Epithelial cell of esophagus (primary cell): ENCODE measurements around the gene BPIFB6.

Experiments
- DNase-seq: peaks from one replicate; pipeline ENCODE4 v3.0.0; 2010; ENCODE audit warnings: low read depth
- H3K4me3 ChIP-seq: 2 replicates; pipeline ENCODE4 v1.5.1; 2011; ENCODE audit warnings: mild to moderate bottlenecking, low read length, control low read depth
- TF ChIP-seq, protein P1 (sequence below): IDR thresholded peaks from 2 replicates; pipeline ENCODE4 v1.5.1; 2011; ENCODE audit warnings: low read depth, mild to moderate bottlenecking, low read length, control low read depth, inconsistent platforms; ENCODE audit not compliant: insufficient read depth; ENCODE audit errors: missing control alignments

The BPIFB6 gene

DNA sequence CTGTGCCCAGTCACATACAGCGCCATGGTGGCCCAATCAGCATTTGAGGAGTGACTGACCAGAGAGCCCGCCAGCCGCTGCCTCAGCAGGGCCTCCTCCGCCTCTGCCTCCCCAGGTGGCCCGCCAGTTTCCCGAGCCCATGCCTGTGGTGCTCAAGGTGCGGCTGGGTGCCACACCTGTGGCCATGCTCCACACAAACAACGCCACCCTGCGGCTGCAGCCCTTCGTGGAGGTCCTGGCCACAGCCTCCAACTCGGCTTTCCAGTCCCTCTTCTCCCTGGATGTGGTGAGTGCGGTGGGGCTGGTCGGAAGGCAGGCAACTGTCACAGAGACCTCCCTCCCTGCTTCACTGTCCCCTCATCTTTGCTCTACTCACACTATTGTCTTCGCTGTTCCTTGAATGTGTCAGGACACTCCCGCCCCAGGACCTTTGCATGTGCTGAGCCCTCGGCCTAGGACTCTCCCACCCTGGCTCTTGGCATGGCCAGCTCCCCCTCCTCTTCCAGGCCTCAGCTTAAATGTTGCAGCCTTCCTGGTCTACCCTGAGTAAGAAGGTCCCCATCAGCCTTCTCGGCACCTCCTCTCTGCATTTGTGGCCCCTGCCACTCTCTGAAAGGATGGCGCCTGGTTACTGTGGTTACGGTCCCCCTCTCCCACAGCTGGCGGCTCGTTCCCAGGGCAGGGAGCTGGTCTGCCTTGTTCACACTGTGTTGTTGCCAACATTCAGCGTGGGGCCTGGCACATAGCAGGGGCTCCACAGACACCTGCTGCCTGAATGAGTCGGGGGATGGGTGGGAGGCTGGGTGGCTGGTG is 11.8 kb upstream of the BPIFB6 start:
- H3K4me3 ChIP-seq = no peak overlapping the region
- no peak for DNase-seq
- TF ChIP-seq, protein P1, sequence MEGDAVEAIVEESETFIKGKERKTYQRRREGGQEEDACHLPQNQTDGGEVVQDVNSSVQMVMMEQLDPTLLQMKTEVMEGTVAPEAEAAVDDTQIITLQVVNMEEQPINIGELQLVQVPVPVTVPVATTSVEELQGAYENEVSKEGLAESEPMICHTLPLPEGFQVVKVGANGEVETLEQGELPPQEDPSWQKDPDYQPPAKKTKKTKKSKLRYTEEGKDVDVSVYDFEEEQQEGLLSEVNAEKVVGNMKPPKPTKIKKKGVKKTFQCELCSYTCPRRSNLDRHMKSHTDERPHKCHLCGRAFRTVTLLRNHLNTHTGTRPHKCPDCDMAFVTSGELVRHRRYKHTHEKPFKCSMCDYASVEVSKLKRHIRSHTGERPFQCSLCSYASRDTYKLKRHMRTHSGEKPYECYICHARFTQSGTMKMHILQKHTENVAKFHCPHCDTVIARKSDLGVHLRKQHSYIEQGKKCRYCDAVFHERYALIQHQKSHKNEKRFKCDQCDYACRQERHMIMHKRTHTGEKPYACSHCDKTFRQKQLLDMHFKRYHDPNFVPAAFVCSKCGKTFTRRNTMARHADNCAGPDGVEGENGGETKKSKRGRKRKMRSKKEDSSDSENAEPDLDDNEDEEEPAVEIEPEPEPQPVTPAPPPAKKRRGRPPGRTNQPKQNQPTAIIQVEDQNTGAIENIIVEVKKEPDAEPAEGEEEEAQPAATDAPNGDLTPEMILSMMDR = no peak

GRCh38 chr20:33020278-33021161 is 10.9 kb upstream of the BPIFB6 start:
- no peak overlapping the region for H3K4me3 ChIP-seq
- no peak for DNase-seq
- TF ChIP-seq, protein P1 = no peak

GRCh38 chr20:33021879-33022278 is 9.6 kb upstream of the BPIFB6 start:
- DNase-seq = no peak
- TF ChIP-seq, protein P1 = no peak
- no peak overlapping the region for H3K4me3 ChIP-seq

DNA sequence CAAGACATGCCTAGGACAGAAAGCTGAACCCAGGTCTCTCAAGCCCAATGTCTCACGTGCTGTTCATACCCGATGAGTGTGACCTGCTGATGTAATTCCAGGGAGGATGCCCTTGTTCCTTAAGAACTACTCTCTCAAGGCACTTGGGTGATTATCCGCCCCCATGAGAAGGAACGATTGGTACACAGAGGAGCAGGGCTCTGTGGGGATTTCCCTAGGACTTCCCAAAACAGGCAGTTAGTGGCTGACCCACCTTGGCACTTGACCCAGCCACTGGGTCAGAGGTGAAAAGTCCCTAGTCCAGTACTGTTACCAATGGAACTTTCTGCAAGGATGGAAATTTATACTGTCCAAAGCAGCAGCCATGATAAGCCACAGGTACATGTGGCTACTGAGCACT is 9.2 kb upstream of the BPIFB6 start:
- no peak for DNase-seq
- H3K4me3 ChIP-seq = no peak overlapping the region
- TF ChIP-seq, protein P1 = no peak

GRCh38 chr20:33022694-33023438 is 8.6 kb upstream of the BPIFB6 start:
- H3K4me3 ChIP-seq = no peak overlapping the region
- DNase-seq = no peak
- TF ChIP-seq, protein P1 = no peak

DNA sequence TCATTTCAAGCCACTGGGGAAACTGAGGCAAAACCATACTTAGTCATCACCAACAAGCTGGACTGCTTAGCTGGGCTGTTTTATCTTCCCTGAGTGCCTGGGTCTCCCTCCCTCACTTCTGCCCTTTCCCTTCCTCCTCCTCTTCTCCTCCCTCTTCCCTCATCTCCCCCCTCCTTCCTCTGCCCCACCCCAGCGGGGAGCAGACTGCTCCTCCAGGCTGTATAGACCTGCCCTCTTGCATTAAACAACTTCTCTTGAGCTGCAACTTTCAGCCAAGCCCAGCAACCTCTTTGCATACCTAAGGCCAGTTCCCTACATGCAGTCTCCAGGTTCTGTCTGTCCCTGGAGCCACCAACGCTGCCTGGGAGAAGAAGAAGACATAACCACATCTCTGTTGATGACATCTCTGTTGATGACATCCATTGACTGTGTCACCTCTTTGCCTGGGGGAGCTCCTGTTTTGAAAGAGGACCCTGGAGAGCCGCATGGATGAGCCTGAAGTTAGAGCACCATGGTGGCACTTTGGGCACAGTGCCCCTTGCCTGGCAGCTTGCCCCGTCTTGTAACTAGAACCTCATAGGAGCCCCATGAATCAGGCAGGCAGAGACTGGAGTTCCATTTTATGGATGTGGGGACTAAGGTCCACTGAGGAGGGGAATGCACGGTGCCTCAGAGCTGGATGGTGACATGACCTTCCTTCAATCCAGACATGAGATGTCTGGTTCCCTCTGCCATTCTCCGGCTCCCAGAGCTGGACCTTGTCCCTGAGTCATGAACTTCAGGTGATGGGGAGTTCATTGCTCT is 7.8 kb upstream of the BPIFB6 start:
- DNase-seq = no peak
- H3K4me3 ChIP-seq = no peak overlapping the region
- TF ChIP-seq, protein P1 = no peak
